Measurements from ENCODE around the gene CYFIP2. TPM values are rescaled to one million over a fixed set of nuclear protein-coding genes. Genes with fewer than 3 reads are reported as not detected.

CYFIP2 gene
- total RNA-seq, 1 donor from 2014 or later, result 28.2 TPM

DNA sequence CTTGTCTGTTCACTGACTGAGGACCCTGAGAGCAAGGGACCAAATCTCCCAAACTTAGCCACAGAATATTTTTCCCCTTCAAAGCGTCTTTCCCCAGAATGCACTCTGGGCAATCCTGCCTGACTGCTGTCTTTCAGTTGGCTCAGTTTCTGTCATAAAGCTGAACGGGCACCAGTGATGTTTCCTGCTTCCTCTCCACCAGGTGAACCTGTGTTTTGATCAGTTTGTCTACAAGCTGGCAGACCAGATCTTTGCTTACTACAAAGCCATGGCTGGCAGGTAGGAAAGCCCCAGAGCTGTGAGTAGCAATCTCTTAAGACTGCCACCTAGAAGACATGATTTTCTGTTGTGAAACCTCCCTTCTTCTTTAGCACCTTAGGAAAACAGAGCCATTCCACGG is 61.8 kb downstream of the CYFIP2 start:
- H3K27me3 ChIP-seq (ENCODE audit: low read depth), result no peaks in the 10 kb centered on the region
- DNase-seq, result no peak
- TF ChIP-seq, protein P1, sequence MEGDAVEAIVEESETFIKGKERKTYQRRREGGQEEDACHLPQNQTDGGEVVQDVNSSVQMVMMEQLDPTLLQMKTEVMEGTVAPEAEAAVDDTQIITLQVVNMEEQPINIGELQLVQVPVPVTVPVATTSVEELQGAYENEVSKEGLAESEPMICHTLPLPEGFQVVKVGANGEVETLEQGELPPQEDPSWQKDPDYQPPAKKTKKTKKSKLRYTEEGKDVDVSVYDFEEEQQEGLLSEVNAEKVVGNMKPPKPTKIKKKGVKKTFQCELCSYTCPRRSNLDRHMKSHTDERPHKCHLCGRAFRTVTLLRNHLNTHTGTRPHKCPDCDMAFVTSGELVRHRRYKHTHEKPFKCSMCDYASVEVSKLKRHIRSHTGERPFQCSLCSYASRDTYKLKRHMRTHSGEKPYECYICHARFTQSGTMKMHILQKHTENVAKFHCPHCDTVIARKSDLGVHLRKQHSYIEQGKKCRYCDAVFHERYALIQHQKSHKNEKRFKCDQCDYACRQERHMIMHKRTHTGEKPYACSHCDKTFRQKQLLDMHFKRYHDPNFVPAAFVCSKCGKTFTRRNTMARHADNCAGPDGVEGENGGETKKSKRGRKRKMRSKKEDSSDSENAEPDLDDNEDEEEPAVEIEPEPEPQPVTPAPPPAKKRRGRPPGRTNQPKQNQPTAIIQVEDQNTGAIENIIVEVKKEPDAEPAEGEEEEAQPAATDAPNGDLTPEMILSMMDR (IDR thresholded peaks at IDR 0.05; ENCODE audit: borderline replicate concordance), result no peak

DNA sequence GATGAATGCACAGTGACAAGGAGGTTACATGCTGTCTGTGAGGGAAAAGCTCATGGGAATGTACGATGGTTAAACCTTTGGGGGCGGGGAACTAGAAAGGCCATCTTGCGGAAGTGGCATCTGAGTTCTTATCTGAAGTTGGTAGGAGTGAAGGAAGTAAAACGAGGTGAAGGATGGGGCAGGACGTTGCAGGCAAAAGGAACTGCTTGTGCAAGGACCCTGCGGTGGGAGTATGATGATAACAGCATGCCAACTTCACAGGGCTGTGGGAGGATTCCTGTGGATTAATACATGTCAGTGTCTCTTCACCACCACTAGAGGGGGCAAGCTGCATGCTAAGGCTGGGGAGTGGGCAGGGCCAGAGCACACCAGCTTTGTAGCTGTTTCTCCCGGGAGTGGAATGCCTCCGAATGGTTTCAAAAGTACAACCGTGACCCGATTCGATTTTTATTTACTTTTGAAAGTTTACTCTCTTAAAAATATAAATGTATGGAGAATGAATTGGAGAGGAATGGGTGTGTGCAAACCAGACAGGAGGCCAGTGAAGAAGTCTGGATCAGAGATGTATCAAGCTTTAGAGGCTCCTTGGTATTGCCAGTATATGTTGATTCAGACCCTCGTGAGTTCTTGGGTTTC is 62.5 kb downstream of the CYFIP2 start:
- intact Hi-C loops (cut with micrococcal nuclease), result no loop called here
- Histone ChIP-seq H3K4me1 (peaks cover 4% of the 10 kb centered on the region), H3K4me3 (peak overlapping the region; percentile 38), H3K36me3 (peaks cover 41% of the 10 kb centered on the region), H3K27ac (replicated peaks) (no peak overlapping the region), H3K9me3 (replicated peaks) (no peaks in the 10 kb centered on the region), H3K27me3 (ENCODE audit: low read depth) (no peaks in the 10 kb centered on the region)
- peak; percentile 48 for DNase-seq
- TF ChIP-seq, protein P1 (IDR thresholded peaks at IDR 0.05; ENCODE audit: borderline replicate concordance), result peak; percentile 96

More for the DNA sequence above, 61.8 kb downstream of the CYFIP2 start:
- Histone ChIP-seq H3K4me3 (peak overlapping the region; percentile 38), H3K9me3 (replicated peaks) (no peaks in the 10 kb centered on the region), H3K4me1 (peaks cover 4% of the 10 kb centered on the region), H3K27ac (replicated peaks) (no peak overlapping the region), H3K36me3 (peaks cover 38% of the 10 kb centered on the region)
- intact Hi-C loops (cut with micrococcal nuclease), result no loop called here

- no peaks in the 10 kb centered on the region for H3K27me3 ChIP-seq (ENCODE audit: low read depth)
- H3K27ac ChIP-seq (replicated peaks), result no peak overlapping the region
- TF ChIP-seq, protein P1 (IDR thresholded peaks at IDR 0.05; ENCODE audit: borderline replicate concordance), result no peak
- H3K4me3 ChIP-seq, result no peak overlapping the region
- no peaks in the 10 kb centered on the region for H3K9me3 ChIP-seq (replicated peaks)
- DNase-seq, result no peak
- intact Hi-C loops (cut with micrococcal nuclease), result loop anchor here (10.0 kb wide), 1 partner anchor 143 kb away; no protein-coding TSS in a partner anchor
- H3K36me3 ChIP-seq, result peaks cover 18% of the 10 kb centered on the region
- H3K4me1 ChIP-seq, result peaks cover 11% of the 10 kb centered on the region
Measured at GRCh38 chr5:157331807-157332206, 65.9 kb downstream of the CYFIP2 start.

- Histone ChIP-seq H3K4me1 (peaks cover 7% of the 10 kb centered on the region), H3K9me3 (replicated peaks) (no peaks in the 10 kb centered on the region), H3K27ac (replicated peaks) (peak overlapping the region; percentile 66), H3K4me3 (no peak overlapping the region), H3K36me3 (peaks cover 36% of the 10 kb centered on the region), H3K27me3 (ENCODE audit: low read depth) (no peaks in the 10 kb centered on the region)
- DNase-seq, result peak; percentile 32
- intact Hi-C loops (cut with micrococcal nuclease), result loop anchor here (10.0 kb wide), 1 partner anchor 139 kb away; no protein-coding TSS in a partner anchor
- TF ChIP-seq, protein P1 (IDR thresholded peaks at IDR 0.05; ENCODE audit: borderline replicate concordance), result no peak
Measured at GRCh38 chr5:157335534-157336422, 69.9 kb downstream of the CYFIP2 start.

GRCh38 chr5:157336423-157336744 is 70.5 kb downstream of the CYFIP2 start:
- TF ChIP-seq, protein P1 (IDR thresholded peaks at IDR 0.05; ENCODE audit: borderline replicate concordance), result no peak
- intact Hi-C loops (cut with micrococcal nuclease), result loop anchor here (10.0 kb wide), 1 partner anchor 138 kb away; no protein-coding TSS in a partner anchor
- DNase-seq, result no peak
- Histone ChIP-seq H3K4me1 (peaks cover 7% of the 10 kb centered on the region), H3K9me3 (replicated peaks) (no peaks in the 10 kb centered on the region), H3K27ac (replicated peaks) (peak overlapping the region; percentile 66), H3K27me3 (ENCODE audit: low read depth) (no peaks in the 10 kb centered on the region), H3K36me3 (peaks cover 38% of the 10 kb centered on the region), H3K4me3 (no peak overlapping the region)
